OCI-LY7 (cell line): ENCODE results near the gene WASF3. TPM values are rescaled to one million over a fixed set of nuclear protein-coding genes. Genes with fewer than 3 reads are reported as not detected.

Source experiments
- BruUV-seq: library from RNA; stranded (reverse); fragments of 400-500 nt; replicated peaks from 2 replicates; lab custom pipeline; 2021; lab: Mats Ljungman, UMichigan
- CTCF ChIA-PET: fragments of 300-600 bp; sonication (Branson Sonifier 250); formaldehyde crosslinking; loops from one replicate; lab custom pipeline; 2022; ENCODE audit warnings: antibody characterized with exemption; ENCODE audit not compliant: unreplicated experiment; lab: Charles Lee
- POLR2A ChIA-PET: fragments of 300-600 bp; sonication (Branson Sonifier 250); formaldehyde crosslinking; loops from one replicate; lab custom pipeline; 2022; ENCODE audit warnings: antibody characterized with exemption; lab: Charles Lee
- DNase-seq: peaks from one replicate; pipeline ENCODE4 v3.0.0-alpha.2; 2015; ENCODE audit warnings: low spot score
- H2AFZ ChIP-seq: fragments of 200-600 bp; sonication (generic), shearing (Covaris generic); 2 replicates; pipeline ENCODE4 v1.6.1; 2014; ENCODE audit warnings: mild to moderate bottlenecking, antibody characterized with exemption, low read length, moderate library complexity
- H3K27ac ChIP-seq: fragments of 200-600 bp; sonication (generic); 2 replicates; pipeline ENCODE4 v1.5.1; 2014; ENCODE audit warnings: mixed run types, low read depth, mild to moderate bottlenecking, moderate library complexity, low read length, inconsistent platforms; ENCODE audit not compliant: poor library complexity, severe bottlenecking
- H3K36me3 ChIP-seq: fragments of 200-600 bp; sonication (generic); 2 replicates; pipeline ENCODE4 v1.6.1; 2014; ENCODE audit warnings: mild to moderate bottlenecking, antibody characterized with exemption, low read length, moderate library complexity, mixed read lengths; ENCODE audit not compliant: insufficient read depth
- H3K4me1 ChIP-seq: fragments of 200-600 bp; sonication (generic); 2 replicates; pipeline ENCODE4 v1.5.1; 2014; ENCODE audit warnings: mild to moderate bottlenecking, low read length; ENCODE audit not compliant: insufficient read depth, poor library complexity, severe bottlenecking
- H3K4me2 ChIP-seq: fragments of 200-600 bp; sonication (generic); 2 replicates; pipeline ENCODE4 v1.6.1; 2014; ENCODE audit warnings: mild to moderate bottlenecking, low read length
- H3K4me3 ChIP-seq: fragments of 200-600 bp; sonication (generic); 2 replicates; pipeline ENCODE4 v1.5.1; 2014; ENCODE audit warnings: mild to moderate bottlenecking, low read depth, low read length; ENCODE audit not compliant: poor library complexity, severe bottlenecking
- H3K79me2 ChIP-seq: fragments of 200-600 bp; sonication (generic); 2 replicates; pipeline ENCODE4 v1.6.1; 2016; ENCODE audit warnings: low read depth, mild to moderate bottlenecking, low read length, moderate library complexity, mixed read lengths; ENCODE audit not compliant: insufficient read depth
- H3K9me2 ChIP-seq: fragments of 200-600 bp; sonication (generic); 2 replicates; pipeline ENCODE4 v1.6.1; 2016; ENCODE audit warnings: mild to moderate bottlenecking, low read length, mixed read lengths; ENCODE audit not compliant: insufficient read depth
- H3K9me3 ChIP-seq: fragments of 200-600 bp; sonication (generic); 2 replicates; pipeline ENCODE4 v1.6.1; 2014; ENCODE audit warnings: mild to moderate bottlenecking, mixed run types, low read length, mixed read lengths
- H4K20me1 ChIP-seq: fragments of 200-600 bp; sonication (generic); 2 replicates; pipeline ENCODE4 v1.6.1; 2014; ENCODE audit warnings: mild to moderate bottlenecking, antibody characterized with exemption, low read length, moderate library complexity, mixed read lengths; ENCODE audit not compliant: insufficient read depth
- CTCF ChIP-seq: fragments of 200-600 bp; sonication (generic); conservative IDR thresholded peaks from 2 replicates; pipeline ENCODE4 v1.5.1; 2014; ENCODE audit warnings: mild to moderate bottlenecking, antibody characterized with exemption, low read length, moderate library complexity, mixed read lengths
- EZH2phosphoT487 ChIP-seq: fragments of 200-600 bp; sonication (generic); IDR thresholded peaks from 2 replicates; pipeline ENCODE4 v1.6.1; 2018; ENCODE audit warnings: low read depth, borderline replicate concordance, mild to moderate bottlenecking, mixed run types, antibody characterized with exemption, low read length, moderate library complexity, mixed read lengths
- intact Hi-C: fragments of 100-400 bp; cut with micrococcal nuclease; formaldehyde crosslinking; loops from one replicate; pipeline ENCODE4 v1.10.0; 2022; ENCODE audit not compliant: unreplicated experiment
- total RNA-seq, 2 experiments: library from RNA; depleted of rRNA in 1 of 2; stranded (reverse); fragments of >200 nt in 1 of 2; shearing (Covaris generic) in 1 of 2; gene quantifications; 2 replicates each; pipeline ENCODE4 v1.2.3, GENCODE V29; 2014 to 2022

WASF3 gene
- total RNA-seq, 2 experiments from 2014 or later = 0.17 to 0.19 TPM

GRCh38 chr13:26587251-26587650 is 29.8 kb downstream of the WASF3 start:
- CTCF ChIA-PET = no interaction called here
- Histone ChIP-seq H3K4me1 (no peaks in the 10 kb centered on the region), H2AFZ (no peak overlapping the region), H3K4me2 (no peak overlapping the region), H3K79me2 (no peaks in the 10 kb centered on the region), H3K9me3 (no peaks in the 10 kb centered on the region), H3K36me3 (no peaks in the 10 kb centered on the region), H4K20me1 (no peaks in the 10 kb centered on the region; the same call in 1 of the 2 replicates), H3K4me3 (no peak overlapping the region), H3K9me2 (no peaks in the 10 kb centered on the region), H3K27ac (no peak overlapping the region)
- POLR2A ChIA-PET = interaction anchor here (0.6 kb wide), 1 partner anchor 23 kb away, joined by 4 read pairs; no protein-coding TSS in a partner anchor
- TF ChIP-seq CTCF = no peak
- TF ChIP-seq EZH2phosphoT487 = no peak
- BruUV-seq = no TSS peak
- DNase-seq = no peak
- intact Hi-C loops = no loop called here

- Histone ChIP-seq H4K20me1 (no peaks in the 10 kb centered on the region; the same call in 1 of the 2 replicates), H3K9me3 (no peaks in the 10 kb centered on the region), H3K4me2 (no peak overlapping the region), H3K4me3 (no peak overlapping the region), H2AFZ (no peak overlapping the region), H3K4me1 (no peaks in the 10 kb centered on the region), H3K79me2 (no peaks in the 10 kb centered on the region), H3K9me2 (no peaks in the 10 kb centered on the region), H3K27ac (no peak overlapping the region), H3K36me3 (no peaks in the 10 kb centered on the region)
- intact Hi-C loops = no loop called here
- ChIA-PET POLR2A (interaction anchor here (0.6 kb wide), 1 partner anchor 9 kb away, joined by 3 read pairs; no protein-coding TSS in a partner anchor), CTCF (no interaction called here)
- no peak for TF ChIP-seq CTCF
- no peak for TF ChIP-seq EZH2phosphoT487
- BruUV-seq = no TSS peak
- no peak for DNase-seq
Observed at GRCh38 chr13:26589226-26589625, 31.7 kb downstream of the WASF3 start.

- TF ChIP-seq CTCF (no peak), EZH2phosphoT487 (no peak)
- no peak overlapping the region for H3K27ac ChIP-seq
- no peaks in the 10 kb centered on the region; the same call in 1 of the 2 replicates for H4K20me1 ChIP-seq
- no peaks in the 10 kb centered on the region for H3K9me3 ChIP-seq
- no peaks in the 10 kb centered on the region for H3K4me1 ChIP-seq
- CTCF ChIA-PET = no interaction called here
- no peak overlapping the region for H2AFZ ChIP-seq
- H3K79me2 ChIP-seq = no peaks in the 10 kb centered on the region
- H3K9me2 ChIP-seq = no peaks in the 10 kb centered on the region
- POLR2A ChIA-PET = interaction anchor here (0.6 kb wide), 1 partner anchor 10 kb away, joined by 3 read pairs; no protein-coding TSS in a partner anchor
- no peak overlapping the region for H3K4me3 ChIP-seq
- intact Hi-C loops = no loop called here
- H3K36me3 ChIP-seq = no peaks in the 10 kb centered on the region
- H3K4me2 ChIP-seq = no peak overlapping the region
- BruUV-seq = no TSS peak
- DNase-seq = no peak
Observed at GRCh38 chr13:26589754-26590153, 32.3 kb downstream of the WASF3 start.
